Measurements from ENCODE around the gene PAFAH1B1. TPM values are rescaled to one million over a fixed set of nuclear protein-coding genes. Genes with fewer than 3 reads are reported as not detected.

Gene PAFAH1B1
- polyA plus RNA-seq: 115 and 116 TPM in 2 replicates

DNA sequence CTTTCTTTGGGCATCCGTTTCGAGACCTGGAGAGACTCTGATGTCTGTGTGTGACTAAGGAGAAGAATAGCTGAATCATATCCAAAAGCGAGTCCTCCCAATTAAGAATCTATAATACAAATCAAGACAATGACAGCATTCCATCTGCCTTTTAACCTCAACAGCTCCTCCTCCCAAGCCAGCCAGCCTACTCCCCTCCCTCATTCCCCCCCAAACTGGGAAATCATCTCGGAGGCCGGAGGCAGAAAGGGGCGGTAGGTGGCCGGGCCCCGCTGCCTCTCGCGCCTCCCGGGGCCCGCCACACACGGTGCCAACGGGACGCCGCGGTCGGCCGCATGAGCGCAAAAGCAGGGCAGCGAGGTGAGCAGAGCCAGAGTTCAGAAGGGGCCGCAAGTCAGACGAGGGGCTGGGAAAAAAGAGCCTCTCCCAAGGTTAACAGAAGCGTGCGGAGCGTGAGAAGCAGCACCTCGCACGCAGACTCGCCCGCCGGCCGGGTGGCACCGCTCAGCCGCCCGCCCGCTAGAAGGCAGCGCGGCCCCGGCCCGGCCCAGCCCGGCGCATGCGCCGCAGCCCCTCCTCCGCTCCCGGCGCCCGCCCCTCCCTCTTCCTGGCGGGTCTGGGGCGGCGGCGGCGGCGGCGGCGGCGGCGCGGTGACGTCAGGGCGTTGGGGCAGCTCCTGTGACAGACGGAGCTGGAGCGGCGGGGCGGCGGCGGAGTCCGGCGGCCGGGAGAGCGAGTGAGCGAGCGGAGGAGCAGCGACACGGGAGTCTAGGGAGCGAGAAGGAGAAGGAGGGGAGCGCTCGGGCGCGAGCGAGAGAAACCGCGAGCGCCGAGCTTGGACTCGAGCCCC, at the start of gene PAFAH1B1:
Gene PAFAH1B1 (plus strand): TSS at position 684 of the 850 bp plus-strand sequence. CDS start 44,635 bp downstream, outside the sequence.

DNA sequence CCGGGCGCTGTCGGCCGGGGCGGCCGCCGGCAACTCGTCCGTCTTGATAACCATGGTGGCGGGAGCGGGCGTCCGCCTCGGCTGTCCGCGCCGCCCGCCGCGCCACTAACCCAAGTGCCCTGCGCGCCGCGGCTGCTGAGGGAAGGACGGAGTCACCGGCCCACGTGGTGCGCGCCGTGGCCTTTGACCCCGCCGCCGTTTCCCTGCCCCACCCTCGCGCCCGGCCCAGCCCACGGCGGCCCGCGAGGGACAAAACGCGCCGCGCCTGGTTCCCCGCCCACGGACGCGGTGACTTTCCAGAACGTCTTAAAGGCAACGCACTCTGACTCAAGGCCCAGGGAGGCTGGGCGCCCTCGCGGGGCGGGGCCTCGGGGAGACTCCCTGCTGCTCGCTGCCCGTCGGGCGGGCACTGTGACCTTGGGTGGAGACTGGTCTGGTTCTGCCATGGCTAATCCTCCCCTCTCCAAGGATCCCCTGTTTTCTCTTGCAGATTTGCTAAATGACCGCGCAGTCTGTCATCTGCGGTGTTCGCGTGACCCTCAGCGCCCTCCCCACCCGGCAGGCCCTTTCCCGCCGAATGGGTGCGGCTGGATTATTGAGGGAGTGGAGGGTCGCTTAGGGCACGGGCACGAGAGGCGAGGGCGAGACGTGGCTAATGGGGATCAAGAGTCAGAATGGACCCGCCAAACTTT, 118.3 kb downstream of the PAFAH1B1 start, which contains the start of gene CLUH:
Gene CLUH (minus strand): TSS at position 157 of the 692 bp plus-strand sequence. CDS start 103 bp downstream, at position 54.

Other genes with a start within 250 kb of the PAFAH1B1 start
- gene MNT, start 192.6 kb upstream of the PAFAH1B1 start, polyA plus RNA-seq: 0.28 and 1.5 TPM in 2 replicates
- 7.3 and 28.6 TPM in 2 replicates for gene METTL16, start 81.8 kb upstream of the PAFAH1B1 start, polyA plus RNA-seq
- 0.77 and 2.4 TPM in 2 replicates for gene CLUH, start 118.1 kb downstream of the PAFAH1B1 start, polyA plus RNA-seq
- gene CCDC92B, start 156.0 kb downstream of the PAFAH1B1 start, polyA plus RNA-seq: 0.34 and 0.39 TPM in 2 replicates
- gene RAP1GAP2, start 202.8 kb downstream of the PAFAH1B1 start, polyA plus RNA-seq: 1.1 and 1.2 TPM in 2 replicates